KOPT-K1 (cell line): ENCODE results near the gene PIK3C2G.

ENCODE experiments used
- H3K27ac ChIP-seq: fragments of 200-600 bp; sonication (generic); 2 replicates; pipeline ENCODE4 v1.5.1; 2016; ENCODE audit warnings: antibody characterized with exemption, mild to moderate bottlenecking, low read depth, low read length; ENCODE audit not compliant: poor library complexity, severe bottlenecking
- H3K36me3 ChIP-seq: fragments of 200-600 bp; sonication (generic); 2 replicates; pipeline ENCODE4 v1.5.1; 2017; ENCODE audit warnings: antibody characterized with exemption, mild to moderate bottlenecking, low read length, moderate library complexity; ENCODE audit not compliant: insufficient read depth
- H3K9me3 ChIP-seq: fragments of 200-600 bp; sonication (generic); 2 replicates; pipeline ENCODE4 v1.5.1; 2017; ENCODE audit warnings: antibody characterized with exemption, low read length, mild to moderate bottlenecking; ENCODE audit not compliant: insufficient read depth, poor library complexity, severe bottlenecking

PIK3C2G gene

GRCh38 chr12:18439541-18439940, 178.2 kb downstream of the PIK3C2G start:
- no peak overlapping the region for H3K27ac ChIP-seq
- H3K9me3 ChIP-seq: no peaks in the 10 kb centered on the region
- no peaks in the 10 kb centered on the region for H3K36me3 ChIP-seq

GRCh38 chr12:18443768-18444437, 182.6 kb downstream of the PIK3C2G start:
- no peaks in the 10 kb centered on the region for H3K36me3 ChIP-seq
- H3K27ac ChIP-seq: no peak overlapping the region
- H3K9me3 ChIP-seq: no peaks in the 10 kb centered on the region

GRCh38 chr12:18446061-18446644, 184.8 kb downstream of the PIK3C2G start:
- no peaks in the 10 kb centered on the region for H3K9me3 ChIP-seq
- no peak overlapping the region for H3K27ac ChIP-seq
- no peaks in the 10 kb centered on the region for H3K36me3 ChIP-seq

- Histone ChIP-seq H3K36me3 (no peaks in the 10 kb centered on the region), H3K27ac (no peak overlapping the region), H3K9me3 (no peaks in the 10 kb centered on the region)
These were observed 193.0 kb downstream of the PIK3C2G start for GRCh38 chr12:18454330-18454729.

GRCh38 chr12:18456344-18456743, 195.0 kb downstream of the PIK3C2G start:
- H3K36me3 ChIP-seq: no peaks in the 10 kb centered on the region
- H3K27ac ChIP-seq: no peak overlapping the region
- H3K9me3 ChIP-seq: no peaks in the 10 kb centered on the region

- Histone ChIP-seq H3K27ac (no peak overlapping the region), H3K36me3 (no peaks in the 10 kb centered on the region), H3K9me3 (no peaks in the 10 kb centered on the region)
These were observed 196.0 kb downstream of the PIK3C2G start for GRCh38 chr12:18457362-18457761.

- H3K9me3 ChIP-seq: no peaks in the 10 kb centered on the region
- no peaks in the 10 kb centered on the region for H3K36me3 ChIP-seq
- no peak overlapping the region for H3K27ac ChIP-seq
These were observed 200.4 kb downstream of the PIK3C2G start for GRCh38 chr12:18461758-18462157.

- Histone ChIP-seq H3K27ac (no peak overlapping the region), H3K36me3 (no peaks in the 10 kb centered on the region), H3K9me3 (no peaks in the 10 kb centered on the region)
These were observed 201.1 kb downstream of the PIK3C2G start for GRCh38 chr12:18462442-18462841.

- no peak overlapping the region for H3K27ac ChIP-seq
- no peaks in the 10 kb centered on the region for H3K9me3 ChIP-seq
- H3K36me3 ChIP-seq: no peaks in the 10 kb centered on the region
These were observed 206.4 kb downstream of the PIK3C2G start for GRCh38 chr12:18467620-18468245.

- no peak overlapping the region for H3K27ac ChIP-seq
These were observed 207.1 kb downstream of the PIK3C2G start for GRCh38 chr12:18468246-18469075.

GRCh38 chr12:18470251-18470650, 208.9 kb downstream of the PIK3C2G start:
- no peaks in the 10 kb centered on the region for H3K9me3 ChIP-seq
- no peak overlapping the region for H3K27ac ChIP-seq
- H3K36me3 ChIP-seq: no peaks in the 10 kb centered on the region

More at GRCh38 chr12:18468246-18469075, 207.1 kb downstream of the PIK3C2G start:
- no peaks in the 10 kb centered on the region for H3K36me3 ChIP-seq
- H3K9me3 ChIP-seq: no peaks in the 10 kb centered on the region

GRCh38 chr12:18472304-18472703, 211.0 kb downstream of the PIK3C2G start:
- no peaks in the 10 kb centered on the region for H3K9me3 ChIP-seq
- no peaks in the 10 kb centered on the region for H3K36me3 ChIP-seq
- H3K27ac ChIP-seq: no peak overlapping the region

GRCh38 chr12:18472806-18473205, 211.5 kb downstream of the PIK3C2G start:
- no peaks in the 10 kb centered on the region for H3K9me3 ChIP-seq
- H3K36me3 ChIP-seq: no peaks in the 10 kb centered on the region
- H3K27ac ChIP-seq: no peak overlapping the region

- no peak overlapping the region for H3K27ac ChIP-seq
- H3K36me3 ChIP-seq: no peaks in the 10 kb centered on the region
- H3K9me3 ChIP-seq: no peaks in the 10 kb centered on the region
These were observed 215.5 kb downstream of the PIK3C2G start for GRCh38 chr12:18476861-18477260.

- Histone ChIP-seq H3K36me3 (no peaks in the 10 kb centered on the region), H3K9me3 (no peaks in the 10 kb centered on the region), H3K27ac (no peak overlapping the region)
These were observed 217.9 kb downstream of the PIK3C2G start for GRCh38 chr12:18479256-18479655.
